Immature natural killer cell (primary cell): ENCODE measurements around the gene VPS26B. TPM values are rescaled to one million over a fixed set of nuclear protein-coding genes. Genes with fewer than 3 reads are reported as not detected.

Experiments
- DNase-seq, 3 donors: peaks; one replicate each; pipeline ENCODE4 v3.0.0; 2022; ENCODE audit warnings: mixed read lengths in 1 of 3
- H3K27ac Mint-ChIP-seq, 6 donors: one replicate each; pipeline ENCODE4 v1.8.0; 2020; ENCODE audit warnings: mixed read lengths in 6 of 6, mild to moderate bottlenecking in 5 of 6, inconsistent platforms in 4 of 6, moderate library complexity in 3 of 6
- H3K27me3 Mint-ChIP-seq, 3 donors: one replicate each; pipeline ENCODE4 v1.8.0; 2020 to 2021; ENCODE audit warnings: low read depth in 3 of 3, mild to moderate bottlenecking in 3 of 3, mixed read lengths in 3 of 3, moderate library complexity in 3 of 3, inconsistent platforms in 1 of 3
- H3K36me3 Mint-ChIP-seq, 3 donors: one replicate each; pipeline ENCODE4 v1.8.0; 2020; ENCODE audit warnings: mixed read lengths in 3 of 3, inconsistent platforms in 2 of 3, mild to moderate bottlenecking in 2 of 3
- H3K4me1 Mint-ChIP-seq, 2 donors: one replicate each; pipeline ENCODE4 v1.8.0; 2020; ENCODE audit warnings: inconsistent platforms in 2 of 2, mild to moderate bottlenecking in 2 of 2, mixed read lengths in 2 of 2, moderate library complexity in 1 of 2
- H3K4me3 Mint-ChIP-seq, 5 donors: one replicate each; pipeline ENCODE4 v1.8.0; 2020; ENCODE audit warnings: mild to moderate bottlenecking in 5 of 5, mixed read lengths in 5 of 5, inconsistent platforms in 3 of 5, moderate library complexity in 3 of 5
- H3K9me3 Mint-ChIP-seq, 6 donors: one replicate each; pipeline ENCODE4 v1.8.0; 2020; ENCODE audit warnings: mild to moderate bottlenecking in 6 of 6, mixed read lengths in 6 of 6, inconsistent platforms in 4 of 6, moderate library complexity in 3 of 6
- polyA plus RNA-seq, 3 donors: library from polyadenylated mRNA; unstranded; fragments of 300-500 nt; fragmentation: Illumina TruSeq; gene quantifications; one replicate each; pipeline ENCODE4 v1.2.3, GENCODE V29; 2021

Gene VPS26B
- polyA plus RNA-seq, 3 donors from 2014 or later: 76.2 to 110 (median 78.1) TPM

DNA sequence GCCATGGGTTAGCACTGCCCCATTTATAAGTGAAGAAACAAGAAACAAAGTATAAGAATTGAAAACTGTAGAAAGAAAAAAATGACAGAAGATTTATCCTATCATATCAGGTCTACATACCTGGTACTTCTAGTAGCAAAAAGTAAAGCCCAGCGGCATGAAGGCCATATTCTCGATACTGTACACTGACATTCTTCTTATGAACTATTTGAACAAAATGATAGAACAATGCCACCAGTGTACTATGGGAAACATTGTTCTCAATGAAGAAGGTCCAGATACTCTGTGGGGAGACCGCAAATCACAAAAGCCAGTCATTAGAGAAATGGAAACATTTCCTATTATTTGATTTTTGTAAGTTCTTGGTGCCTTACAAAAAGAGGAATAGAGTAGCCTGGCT is 7.7 kb upstream of the VPS26B start:
- H3K4me3 Mint-ChIP-seq: no peak overlapping the region
- H3K27ac Mint-ChIP-seq: no peak overlapping the region

DNA sequence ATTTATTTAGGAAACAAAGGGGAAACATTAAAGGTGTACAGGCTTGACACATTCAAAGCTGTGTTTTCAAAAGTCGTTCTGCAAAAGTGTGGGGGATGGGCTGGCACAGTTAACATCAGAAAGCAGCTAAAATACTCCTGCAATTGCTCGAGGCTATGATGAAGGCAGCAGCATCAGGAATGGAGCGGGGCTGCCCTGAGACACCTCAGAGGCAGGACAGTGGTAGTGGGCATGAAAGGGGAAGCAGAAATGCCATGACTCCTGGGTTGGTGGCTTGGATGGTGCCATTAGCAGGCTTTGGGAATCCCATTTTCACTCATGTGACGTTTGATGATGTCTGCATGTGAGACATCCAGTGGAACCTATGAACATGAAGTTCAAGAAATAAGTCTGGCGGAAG is 1.4 kb upstream of the VPS26B start:
- Mint-ChIP-seq H3K27ac (peak overlapping the region; percentile 73 to 96 (median 88)), H3K27me3 (peaks cover 10 to 23% (median 13%) of the 10 kb centered on the region in 3 donors), H3K36me3 (peaks cover 11 to 24% (median 20%) of the 10 kb centered on the region in 3 donors), H3K9me3 (no peaks in the 10 kb centered on the region), H3K4me1 (peaks cover 48 to 53% of the 10 kb centered on the region in 2 donors), H3K4me3 (peak overlapping the region; percentile 93 to 97 (median 96))
- no peak for DNase-seq

More for the DNA sequence above, 7.7 kb upstream of the VPS26B start:
- H3K36me3 Mint-ChIP-seq: peaks cover 16 to 25% (median 18%) of the 10 kb centered on the region in 3 donors
- peaks cover 0 to under 1% of the 10 kb centered on the region in 2 donors for H3K4me1 Mint-ChIP-seq
- H3K27me3 Mint-ChIP-seq: peaks cover 0 to 3% (median 0%) of the 10 kb centered on the region in 3 donors
- no peaks in the 10 kb centered on the region for H3K9me3 Mint-ChIP-seq
- no peak for DNase-seq

GRCh38 chr11:134224710-134225664 is 516 bp downstream of the VPS26B start:
- Mint-ChIP-seq H3K9me3 (no peaks in the 10 kb centered on the region), H3K36me3 (peaks cover 0 to 14% (median 11%) of the 10 kb centered on the region in 3 donors), H3K4me1 (peaks cover 67 to 71% of the 10 kb centered on the region in 2 donors), H3K27ac (peak overlapping the region; percentile 76 to 92 (median 84)), H3K4me3 (peak overlapping the region; percentile 95 to 97 (median 96)), H3K27me3 (peaks cover 11 to 25% (median 13%) of the 10 kb centered on the region in 3 donors)
- peak in 2 of 3 donors; percentile 30 to 34 for DNase-seq

DNA sequence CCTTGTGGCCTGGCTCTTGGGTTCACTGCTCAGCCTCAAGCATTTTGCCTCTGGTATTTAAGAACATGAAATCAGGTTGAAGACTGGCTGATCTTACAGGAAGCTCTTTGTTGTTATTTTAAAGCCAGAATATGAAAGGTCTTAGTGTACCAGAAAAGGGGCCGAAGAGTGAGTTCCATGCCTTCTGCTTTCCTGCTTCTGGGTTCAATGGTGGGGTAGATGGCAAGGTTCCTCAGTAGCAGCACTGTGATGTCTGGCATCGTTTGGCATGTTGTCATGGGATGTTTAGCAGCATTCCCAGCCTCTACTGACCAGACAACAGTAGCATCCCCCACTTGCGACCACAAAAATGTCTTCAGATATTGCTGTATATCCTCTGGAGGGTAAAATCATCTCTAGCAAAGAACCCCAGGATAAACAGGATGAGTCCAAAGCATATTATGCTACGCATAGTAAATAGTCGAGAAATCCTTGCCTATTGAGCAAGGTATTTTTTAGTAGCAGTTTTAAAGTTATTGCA is 2.4 kb downstream of the VPS26B start:
- Mint-ChIP-seq H3K27ac (peak overlapping the region in 2 of 6 donors; percentile 10), H3K36me3 (peaks cover 0 to 8% (median 8%) of the 10 kb centered on the region in 3 donors), H3K4me3 (peak overlapping the region; percentile 64 to 97 (median 95)), H3K27me3 (peaks cover 11 to 25% (median 13%) of the 10 kb centered on the region in 3 donors), H3K9me3 (peaks cover 0 to 1% (median 0%) of the 10 kb centered on the region in 6 donors), H3K4me1 (peaks cover 85 to 89% of the 10 kb centered on the region in 2 donors)
- no peak for DNase-seq

DNA sequence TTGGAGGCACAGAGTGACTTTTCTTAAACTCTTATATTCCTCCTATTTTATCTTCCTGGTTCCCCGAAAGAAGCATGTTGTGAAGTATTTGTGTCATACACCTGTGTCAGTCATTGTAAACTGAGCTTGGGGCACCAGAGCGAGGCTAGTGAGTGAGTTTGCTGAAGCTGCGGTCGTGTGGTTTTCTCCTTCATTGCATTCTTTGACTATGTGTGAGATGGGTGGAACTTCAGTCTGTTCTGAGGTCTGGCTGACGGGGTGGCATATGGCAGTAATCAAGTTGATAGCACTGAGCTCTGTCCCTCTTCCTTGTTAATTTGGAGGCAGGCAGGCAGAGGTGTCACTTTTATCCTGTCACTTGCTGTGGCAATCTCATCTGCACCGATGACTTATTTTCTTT is 4.2 kb downstream of the VPS26B start:
- peak; percentile 53 to 71 (median 62) for DNase-seq
- Mint-ChIP-seq H3K4me3 (peak overlapping the region; percentile 44 to 87 (median 70)), H3K4me1 (peaks cover 89 to 91% of the 10 kb centered on the region in 2 donors), H3K27me3 (peaks cover 13 to 25% (median 16%) of the 10 kb centered on the region in 3 donors), H3K9me3 (peaks cover 0 to 1% (median 0%) of the 10 kb centered on the region in 6 donors), H3K36me3 (peaks cover 0 to 8% (median 8%) of the 10 kb centered on the region in 3 donors), H3K27ac (peak overlapping the region in 4 of 6 donors; percentile 0 to 76 (median 16))

DNA sequence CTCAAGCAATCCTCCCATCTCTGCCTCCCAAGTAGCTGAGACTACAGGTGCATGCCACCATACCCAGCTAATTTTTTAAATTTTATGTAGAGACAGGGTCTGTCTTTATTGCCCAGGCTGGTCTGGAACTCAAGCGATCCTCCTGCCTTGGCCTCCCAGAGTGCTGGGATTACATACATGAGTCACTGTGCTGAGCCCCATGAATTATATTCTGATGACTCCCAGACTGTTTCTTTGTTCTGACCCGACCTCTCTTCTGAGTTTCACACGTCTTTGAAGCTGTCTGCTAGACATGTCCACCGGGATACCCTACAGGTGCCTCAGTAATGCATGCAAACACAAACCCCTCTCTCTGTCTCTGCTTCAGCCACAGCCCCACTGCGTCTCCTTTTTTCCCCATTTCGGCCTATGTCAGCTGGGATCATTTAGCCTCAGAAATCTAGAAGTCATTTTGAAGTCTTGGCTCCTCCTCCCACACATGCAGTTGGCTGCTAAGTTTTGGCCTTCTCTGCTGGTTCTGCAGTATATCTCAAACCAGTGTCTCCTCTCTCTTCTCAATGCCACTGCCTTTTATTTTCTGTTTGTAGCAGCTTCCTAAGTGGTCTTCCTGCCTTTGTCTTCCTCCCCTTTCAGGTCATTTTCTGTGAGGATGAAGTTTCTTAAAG is 4.8 kb downstream of the VPS26B start:
- H3K27ac Mint-ChIP-seq: peak overlapping the region; percentile 7 to 76 (median 40)
- H3K27me3 Mint-ChIP-seq: peaks cover 7 to 19% (median 10%) of the 10 kb centered on the region in 3 donors
- DNase-seq: no peak
- H3K9me3 Mint-ChIP-seq: peaks cover 0 to 1% (median 0%) of the 10 kb centered on the region in 6 donors
- H3K4me3 Mint-ChIP-seq: peak overlapping the region; percentile 44 to 87 (median 70)
- peaks cover 0 to 8% (median 8%) of the 10 kb centered on the region in 3 donors for H3K36me3 Mint-ChIP-seq
- H3K4me1 Mint-ChIP-seq: peaks cover 90 to 95% of the 10 kb centered on the region in 2 donors

DNA sequence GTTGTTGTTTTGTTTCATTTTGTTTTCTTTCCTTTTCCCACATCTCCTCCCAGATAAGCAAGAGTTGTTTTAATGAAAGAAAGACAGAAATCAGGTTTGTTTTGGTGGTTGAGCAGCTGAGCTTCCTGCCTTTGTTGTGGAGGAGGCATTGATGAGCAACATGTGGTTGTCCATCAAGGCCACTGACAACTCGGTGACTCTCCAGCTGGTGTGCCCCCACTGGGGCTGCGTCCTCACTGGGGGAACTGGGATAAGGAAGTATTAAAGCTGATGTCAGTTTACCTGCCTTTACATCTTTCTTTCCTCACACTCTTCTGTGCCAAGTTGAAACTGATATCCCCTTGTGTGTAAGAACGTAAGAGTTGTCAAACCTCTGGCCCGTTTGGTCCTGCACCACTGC is 5.9 kb downstream of the VPS26B start:
- no peak for DNase-seq
- H3K4me1 Mint-ChIP-seq: peaks cover 90 to 98% of the 10 kb centered on the region in 2 donors
- peak overlapping the region in 4 of 6 donors; percentile 4 to 86 (median 38) for H3K27ac Mint-ChIP-seq
- peak overlapping the region; percentile 44 to 87 (median 70) for H3K4me3 Mint-ChIP-seq
- H3K36me3 Mint-ChIP-seq: peaks cover 4 to 14% (median 8%) of the 10 kb centered on the region in 3 donors
- peaks cover 3 to 13% (median 8%) of the 10 kb centered on the region in 3 donors for H3K27me3 Mint-ChIP-seq
- peaks cover 0 to 1% (median 0%) of the 10 kb centered on the region in 6 donors for H3K9me3 Mint-ChIP-seq

- Mint-ChIP-seq H3K9me3 (peaks cover 0 to 1% (median 0%) of the 10 kb centered on the region in 6 donors), H3K4me3 (peak overlapping the region; percentile 66 to 76 (median 73)), H3K27ac (peak overlapping the region in 1 of 6 donors; percentile 68), H3K4me1 (peaks cover 72 to 80% of the 10 kb centered on the region in 2 donors), H3K27me3 (peaks cover 0 to 9% (median 6%) of the 10 kb centered on the region in 3 donors), H3K36me3 (peaks cover 12 to 20% (median 17%) of the 10 kb centered on the region in 3 donors)
- no peak for DNase-seq
These were observed 7.6 kb downstream of the VPS26B start for GRCh38 chr11:134231958-134232659.

DNA sequence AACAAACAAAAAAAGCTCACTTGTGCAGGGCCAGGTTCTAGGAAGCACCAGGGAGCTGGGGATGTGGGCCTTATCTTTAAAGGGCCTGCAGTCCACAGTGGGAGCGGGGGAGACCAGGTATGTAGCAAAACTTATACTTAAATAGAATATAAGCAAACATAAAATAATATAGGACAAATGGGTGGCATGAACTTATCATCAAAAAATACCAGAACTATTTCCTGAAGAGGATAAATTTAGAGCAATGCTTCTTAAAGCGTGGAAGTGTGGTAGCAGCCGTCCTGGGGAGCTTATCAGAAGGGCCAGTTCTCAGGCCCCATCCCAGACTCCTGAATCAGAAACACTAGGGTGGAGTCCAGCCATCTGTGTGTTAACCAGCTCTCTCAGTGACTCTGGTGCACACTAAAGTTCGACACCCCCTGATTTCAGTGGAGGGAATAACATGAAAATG is 9.3 kb downstream of the VPS26B start:
- Mint-ChIP-seq H3K4me3 (peak overlapping the region in 1 of 5 donors; percentile 18), H3K4me1 (peaks cover 56 to 68% of the 10 kb centered on the region in 2 donors), H3K9me3 (peaks cover 0 to 1% (median 0%) of the 10 kb centered on the region in 6 donors), H3K27me3 (peaks cover 5 to 9% (median 6%) of the 10 kb centered on the region in 3 donors), H3K27ac (no peak overlapping the region), H3K36me3 (peaks cover 23 to 29% (median 27%) of the 10 kb centered on the region in 3 donors)
- no peak for DNase-seq

- Mint-ChIP-seq H3K9me3 (peaks cover 0 to 1% (median 0%) of the 10 kb centered on the region in 6 donors), H3K4me3 (no peak overlapping the region), H3K36me3 (peaks cover 22 to 38% (median 32%) of the 10 kb centered on the region in 3 donors), H3K4me1 (peaks cover 39 to 52% of the 10 kb centered on the region in 2 donors), H3K27me3 (peaks cover 4 to 9% (median 5%) of the 10 kb centered on the region in 3 donors), H3K27ac (no peak overlapping the region)
- no peak for DNase-seq
These were observed 10.9 kb downstream of the VPS26B start for GRCh38 chr11:134235399-134235798.

DNA sequence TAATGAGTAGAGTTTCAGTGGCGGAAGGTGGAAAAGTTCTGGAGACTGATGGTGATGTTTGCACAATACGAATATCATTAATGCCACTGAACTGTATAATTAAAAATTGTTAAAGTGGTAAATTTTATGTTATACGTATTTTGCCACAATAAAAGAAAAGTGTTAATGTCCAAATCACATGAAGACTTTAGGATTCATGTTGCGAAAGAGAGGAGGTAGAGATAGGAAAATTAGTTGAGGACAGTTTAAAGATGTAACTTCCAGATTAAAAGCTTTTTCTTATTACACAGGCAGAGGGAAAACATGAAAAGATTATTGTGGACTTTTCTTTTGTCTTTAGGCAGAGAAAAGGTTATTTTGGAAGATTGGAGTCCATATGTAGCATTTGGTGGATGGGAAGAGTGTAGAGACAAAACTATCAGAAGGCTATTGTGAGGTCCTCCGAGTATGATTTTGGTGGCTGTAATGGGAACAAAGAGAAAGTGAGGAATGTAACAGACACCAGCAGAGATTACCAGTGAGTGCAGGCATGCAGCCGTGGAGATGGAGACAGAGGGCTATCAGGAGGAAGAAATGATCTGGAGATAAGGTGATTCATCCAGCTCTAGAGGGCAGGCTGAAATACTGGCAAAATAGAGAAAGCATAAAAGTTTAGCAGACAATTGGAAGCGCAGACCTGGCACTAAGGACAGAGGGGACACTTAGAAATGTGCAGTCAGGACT is 12.5 kb downstream of the VPS26B start:
- Mint-ChIP-seq H3K4me3 (no peak overlapping the region), H3K27me3 (peaks cover 4 to 9% (median 5%) of the 10 kb centered on the region in 3 donors), H3K9me3 (no peaks in the 10 kb centered on the region), H3K36me3 (peaks cover 22 to 45% (median 35%) of the 10 kb centered on the region in 3 donors), H3K4me1 (peaks cover 24 to 36% of the 10 kb centered on the region in 2 donors), H3K27ac (no peak overlapping the region)
- no peak for DNase-seq

DNA sequence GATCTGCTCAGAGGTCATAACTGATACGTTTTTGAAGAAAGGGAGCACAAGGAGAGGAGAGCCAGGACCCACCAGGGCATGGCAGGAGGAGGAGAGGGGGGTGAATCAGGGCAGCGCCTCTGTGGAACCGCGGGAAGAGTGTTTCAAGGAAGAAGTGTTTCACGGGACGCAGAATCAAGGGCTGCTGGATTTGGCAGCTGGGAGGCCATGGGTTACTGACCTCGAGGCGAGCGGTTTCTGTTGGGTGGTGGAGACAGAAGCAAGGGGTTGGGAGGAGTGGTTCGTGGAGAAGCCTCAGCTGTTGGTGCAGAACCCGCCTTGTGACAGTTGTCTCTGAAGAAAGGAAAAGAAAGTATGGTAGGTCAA is 13.1 kb downstream of the VPS26B start:
- H3K27me3 Mint-ChIP-seq: peaks cover 3 to 9% (median 5%) of the 10 kb centered on the region in 3 donors
- DNase-seq: no peak
- H3K4me3 Mint-ChIP-seq: no peak overlapping the region
- peaks cover 19 to 31% of the 10 kb centered on the region in 2 donors for H3K4me1 Mint-ChIP-seq
- H3K27ac Mint-ChIP-seq: no peak overlapping the region
- H3K9me3 Mint-ChIP-seq: no peaks in the 10 kb centered on the region
- peaks cover 23 to 51% (median 40%) of the 10 kb centered on the region in 3 donors for H3K36me3 Mint-ChIP-seq
